ENCODE data around the gene RYR3.
A peak's percentile ranks its signal among the peaks of the same experiment; 100 is the strongest.

The RYR3 gene

GRCh38 chr15:33283576-33283975, 27.2 kb upstream of the RYR3 start:
- no peak overlapping the region for H3K4me3 ChIP-seq (ENCODE audit: low read depth, low read length)
- no peak for DNase-seq (ENCODE audit: low read depth)
- TF ChIP-seq, protein P1, sequence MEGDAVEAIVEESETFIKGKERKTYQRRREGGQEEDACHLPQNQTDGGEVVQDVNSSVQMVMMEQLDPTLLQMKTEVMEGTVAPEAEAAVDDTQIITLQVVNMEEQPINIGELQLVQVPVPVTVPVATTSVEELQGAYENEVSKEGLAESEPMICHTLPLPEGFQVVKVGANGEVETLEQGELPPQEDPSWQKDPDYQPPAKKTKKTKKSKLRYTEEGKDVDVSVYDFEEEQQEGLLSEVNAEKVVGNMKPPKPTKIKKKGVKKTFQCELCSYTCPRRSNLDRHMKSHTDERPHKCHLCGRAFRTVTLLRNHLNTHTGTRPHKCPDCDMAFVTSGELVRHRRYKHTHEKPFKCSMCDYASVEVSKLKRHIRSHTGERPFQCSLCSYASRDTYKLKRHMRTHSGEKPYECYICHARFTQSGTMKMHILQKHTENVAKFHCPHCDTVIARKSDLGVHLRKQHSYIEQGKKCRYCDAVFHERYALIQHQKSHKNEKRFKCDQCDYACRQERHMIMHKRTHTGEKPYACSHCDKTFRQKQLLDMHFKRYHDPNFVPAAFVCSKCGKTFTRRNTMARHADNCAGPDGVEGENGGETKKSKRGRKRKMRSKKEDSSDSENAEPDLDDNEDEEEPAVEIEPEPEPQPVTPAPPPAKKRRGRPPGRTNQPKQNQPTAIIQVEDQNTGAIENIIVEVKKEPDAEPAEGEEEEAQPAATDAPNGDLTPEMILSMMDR (IDR thresholded peaks at IDR 0.05; ENCODE audit: low read depth, low read length, missing control alignments): no peak

GRCh38 chr15:33284336-33284735, 26.4 kb upstream of the RYR3 start:
- no peak for DNase-seq (ENCODE audit: low read depth)
- TF ChIP-seq, protein P1 (IDR thresholded peaks at IDR 0.05; ENCODE audit: low read depth, low read length, missing control alignments): no peak
- H3K4me3 ChIP-seq (ENCODE audit: low read depth, low read length): no peak overlapping the region

DNA sequence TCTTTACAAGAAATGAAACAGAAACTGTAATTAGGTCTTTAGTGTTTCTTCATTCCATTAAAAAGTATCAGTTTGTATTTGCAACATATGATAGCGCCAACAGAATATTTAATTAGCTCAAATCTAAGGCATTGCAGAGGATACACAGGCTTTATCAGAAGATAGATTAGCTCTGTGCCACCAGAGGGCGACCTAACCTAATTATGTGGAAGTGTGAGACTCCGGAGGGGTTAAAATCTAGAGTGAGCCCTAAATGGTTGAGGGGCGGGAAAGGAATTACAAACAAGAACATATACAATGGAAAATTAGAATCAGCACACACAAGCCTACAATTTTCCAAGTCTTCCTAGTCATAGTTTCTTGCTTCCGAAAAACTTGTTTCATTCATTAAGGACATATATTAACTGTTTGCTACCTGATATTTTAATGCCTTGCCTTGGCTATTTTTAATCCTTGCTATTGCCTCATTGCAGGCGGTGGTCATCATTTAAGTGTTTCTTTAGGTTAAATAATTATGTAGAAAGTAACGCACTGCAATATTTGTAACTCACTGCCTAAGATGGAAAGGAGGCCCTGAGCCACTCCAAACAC, 18.0 kb upstream of the RYR3 start:
- no peak overlapping the region for H3K4me3 ChIP-seq (ENCODE audit: low read depth, low read length)
- no peak for DNase-seq (ENCODE audit: low read depth)
- TF ChIP-seq, protein P1 (IDR thresholded peaks at IDR 0.05; ENCODE audit: low read depth, low read length, missing control alignments): peak; percentile 66

DNA sequence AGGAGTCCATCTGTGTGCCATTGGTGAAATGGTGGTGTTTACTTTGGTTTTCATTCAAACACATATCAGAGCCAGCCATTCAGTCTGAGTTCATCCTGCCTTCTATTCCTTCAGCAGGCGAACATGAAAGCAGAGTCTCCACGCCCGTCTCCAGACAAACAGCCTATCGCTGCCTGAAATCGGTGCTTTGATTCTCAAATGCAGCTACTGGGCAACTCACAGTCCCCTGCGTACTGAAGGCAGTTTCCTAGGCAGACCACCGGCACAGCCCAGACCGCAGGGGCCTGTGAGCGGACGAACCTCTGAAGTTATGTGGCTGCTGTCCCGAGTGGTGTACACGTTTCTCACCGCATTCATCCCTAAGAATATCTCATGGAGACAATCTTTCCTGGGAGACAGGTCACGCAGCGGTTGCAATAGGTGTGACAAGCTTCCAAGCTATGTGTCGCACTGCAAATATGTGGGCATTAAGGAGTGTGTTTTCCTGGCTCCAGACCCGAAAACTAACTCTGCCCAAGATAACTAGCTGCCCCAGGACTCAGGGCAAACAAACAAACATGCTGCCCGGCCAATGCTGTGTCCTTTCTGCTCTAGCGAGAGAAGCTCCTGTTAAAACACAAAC, 16.9 kb upstream of the RYR3 start:
- no peak for DNase-seq (ENCODE audit: low read depth)
- TF ChIP-seq, protein P1 (IDR thresholded peaks at IDR 0.05; ENCODE audit: low read depth, low read length, missing control alignments): no peak
- H3K4me3 ChIP-seq (ENCODE audit: low read depth, low read length): no peak overlapping the region

DNA sequence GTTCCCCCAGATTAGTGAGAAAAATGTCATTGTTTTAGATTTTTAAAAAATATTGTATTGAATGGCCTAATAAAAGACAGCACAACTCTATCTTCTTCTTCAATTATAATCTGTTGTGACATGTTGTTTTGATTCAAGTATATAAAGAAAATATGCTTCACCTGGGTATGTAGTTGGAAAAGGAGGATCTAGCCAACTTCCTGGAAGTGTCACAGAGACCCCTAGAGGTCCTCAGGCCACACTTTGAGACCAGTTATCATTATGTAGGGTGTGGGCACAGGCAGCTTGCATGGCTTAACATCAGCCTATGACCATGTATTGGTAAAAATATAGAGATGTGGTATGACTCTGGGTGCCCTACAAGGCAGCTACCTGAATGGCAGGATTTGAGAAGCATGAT, 14.7 kb upstream of the RYR3 start:
- H3K4me3 ChIP-seq (ENCODE audit: low read depth, low read length): no peak overlapping the region
- TF ChIP-seq, protein P1 (IDR thresholded peaks at IDR 0.05; ENCODE audit: low read depth, low read length, missing control alignments): no peak

DNA sequence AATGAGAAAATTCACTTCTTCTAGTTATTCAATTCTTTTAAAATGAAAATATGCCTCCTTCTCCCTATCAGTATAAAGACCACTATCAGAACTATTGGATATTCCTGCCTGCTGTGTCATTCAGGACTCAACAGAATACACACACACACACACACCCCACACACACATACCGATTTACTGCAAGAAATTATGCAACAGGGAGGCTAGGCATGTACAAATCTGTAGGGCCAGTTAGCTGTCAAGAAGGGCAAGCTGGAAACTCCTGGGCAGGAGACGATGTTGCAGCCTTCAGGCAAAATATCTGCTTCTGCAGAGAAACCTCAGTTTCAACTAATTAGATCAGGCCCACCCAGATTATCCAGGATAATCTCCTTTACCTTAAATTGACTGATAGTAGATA, 13.9 kb upstream of the RYR3 start:
- no peak overlapping the region for H3K4me3 ChIP-seq (ENCODE audit: low read depth, low read length)
- TF ChIP-seq, protein P1 (IDR thresholded peaks at IDR 0.05; ENCODE audit: low read depth, low read length, missing control alignments): no peak
- no peak for DNase-seq (ENCODE audit: low read depth)

More for the DNA sequence above, 14.7 kb upstream of the RYR3 start:
- DNase-seq (ENCODE audit: low read depth): no peak

GRCh38 chr15:33298631-33299030, 12.1 kb upstream of the RYR3 start:
- H3K4me3 ChIP-seq (ENCODE audit: low read depth, low read length): no peak overlapping the region
- TF ChIP-seq, protein P1 (IDR thresholded peaks at IDR 0.05; ENCODE audit: low read depth, low read length, missing control alignments): no peak
- DNase-seq (ENCODE audit: low read depth): no peak
